Nephron (organoid): ENCODE measurements around the gene DLEU7.

ENCODE experiments used
- H3K27ac Mint-ChIP-seq, 3 experiments: 2 replicates each; pipeline ENCODE4 v1.8.0; 2020; ENCODE audit warnings: mixed read lengths in 3 of 3, mild to moderate bottlenecking in 2 of 3, moderate library complexity in 1 of 3
- H3K27me3 Mint-ChIP-seq: 2 replicates; pipeline ENCODE4 v1.8.0; 2021; ENCODE audit warnings: low read depth, mild to moderate bottlenecking, moderate library complexity, mixed read lengths
- H3K36me3 Mint-ChIP-seq: 2 replicates; pipeline ENCODE4 v1.8.0; 2020; ENCODE audit warnings: low read depth, mixed read lengths
- H3K4me1 Mint-ChIP-seq: 2 replicates; pipeline ENCODE4 v1.8.0; 2020; ENCODE audit warnings: mixed read lengths
- H3K4me3 Mint-ChIP-seq, 3 experiments: 2 replicates each; pipeline ENCODE4 v1.8.0; 2020; ENCODE audit warnings: mild to moderate bottlenecking in 3 of 3, mixed read lengths in 3 of 3, moderate library complexity in 2 of 3
- H3K9me3 Mint-ChIP-seq: 2 replicates; pipeline ENCODE4 v1.8.0; 2020; ENCODE audit warnings: mixed read lengths
- CTCF ChIP-seq, 3 experiments: fragments of 200-600 bp; sonication (generic); IDR thresholded peaks; one replicate each; pipeline ENCODE4 v1.5.0; 2021; ENCODE audit warnings: antibody characterized with exemption in 3 of 3; ENCODE audit not compliant: unreplicated experiment in 3 of 3

DLEU7 gene

GRCh38 chr13:50810998-50811397 is 32.5 kb downstream of the DLEU7 start:
- H3K4me3 Mint-ChIP-seq, result no peak overlapping the region
- peaks cover 4% of the 10 kb centered on the region for H3K9me3 Mint-ChIP-seq
- H3K27ac Mint-ChIP-seq, result peak overlapping the region in 1 of 3 experiments; percentile 59
- TF ChIP-seq CTCF (IDR thresholded peaks at IDR 0.05; ENCODE audit: unreplicated experiment in 3 of 3), result no peak
- peaks cover 23% of the 10 kb centered on the region for H3K4me1 Mint-ChIP-seq
- peaks cover 4% of the 10 kb centered on the region for H3K36me3 Mint-ChIP-seq
- no peaks in the 10 kb centered on the region for H3K27me3 Mint-ChIP-seq

GRCh38 chr13:50810468-50810867 is 33.0 kb downstream of the DLEU7 start:
- H3K27me3 Mint-ChIP-seq, result no peaks in the 10 kb centered on the region
- TF ChIP-seq CTCF (IDR thresholded peaks at IDR 0.05; ENCODE audit: unreplicated experiment in 3 of 3), result no peak
- H3K36me3 Mint-ChIP-seq, result peaks cover 6% of the 10 kb centered on the region
- H3K27ac Mint-ChIP-seq, result peak overlapping the region in 1 of 3 experiments; percentile 33
- H3K4me3 Mint-ChIP-seq, result no peak overlapping the region
- peaks cover 9% of the 10 kb centered on the region for H3K9me3 Mint-ChIP-seq
- peaks cover 23% of the 10 kb centered on the region for H3K4me1 Mint-ChIP-seq

GRCh38 chr13:50809133-50810090 is 34.1 kb downstream of the DLEU7 start:
- Mint-ChIP-seq H3K4me3 (no peak overlapping the region), H3K27me3 (no peaks in the 10 kb centered on the region), H3K36me3 (peaks cover 7% of the 10 kb centered on the region), H3K4me1 (peaks cover 23% of the 10 kb centered on the region), H3K27ac (peak overlapping the region; percentile 8 to 78 (median 67)), H3K9me3 (peaks cover 13% of the 10 kb centered on the region)
- no peak for TF ChIP-seq CTCF (IDR thresholded peaks at IDR 0.05; ENCODE audit: unreplicated experiment in 3 of 3)

GRCh38 chr13:50805805-50806204 is 37.7 kb downstream of the DLEU7 start:
- Mint-ChIP-seq H3K4me1 (peaks cover 22% of the 10 kb centered on the region), H3K27ac (no peak overlapping the region), H3K36me3 (peaks cover 7% of the 10 kb centered on the region), H3K4me3 (no peak overlapping the region), H3K9me3 (peaks cover 13% of the 10 kb centered on the region), H3K27me3 (no peaks in the 10 kb centered on the region)
- TF ChIP-seq CTCF (IDR thresholded peaks at IDR 0.05; ENCODE audit: unreplicated experiment in 3 of 3), result no peak

- Mint-ChIP-seq H3K27ac (peak overlapping the region; percentile 70 to 85 (median 79)), H3K9me3 (peaks cover 10% of the 10 kb centered on the region), H3K27me3 (no peaks in the 10 kb centered on the region), H3K4me1 (peaks cover 36% of the 10 kb centered on the region), H3K36me3 (peaks cover 4% of the 10 kb centered on the region), H3K4me3 (peak overlapping the region in 1 of 3 experiments; percentile 10)
- peak; percentile 71 to 80 (median 76) for TF ChIP-seq CTCF (IDR thresholded peaks at IDR 0.05; ENCODE audit: unreplicated experiment in 3 of 3)
Measured at GRCh38 chr13:50801087-50801931, 42.2 kb downstream of the DLEU7 start.
